Tibial nerve (tissue), 4 donors: ENCODE results near the gene KRT16.

ENCODE experiments used
- CTCF ChIP-seq, 5 experiments: fragments of 200-600 bp in 3 of 5; fragments of 450-650 bp in 2 of 5; sonication (generic) in 3 of 5; IDR thresholded peaks; one replicate each; pipeline ENCODE4 v1.5.1; 2016 to 2019; ENCODE audit warnings: antibody characterized with exemption in 5 of 5, mild to moderate bottlenecking in 3 of 5, moderate library complexity in 2 of 5
- EP300 ChIP-seq, 2 donors: sonication (generic); formaldehyde crosslinking; IDR thresholded peaks; one replicate each; pipeline ENCODE4 v1.6.1; 2017; ENCODE audit warnings: antibody characterized with exemption in 2 of 2, mild to moderate bottlenecking in 1 of 2

- TF ChIP-seq EP300 (IDR thresholded peaks at IDR 0.05) = no peak
- TF ChIP-seq CTCF (IDR thresholded peaks at IDR 0.05) = no peak
Measured at GRCh38 chr17:41614098-41614497, 1.5 kb upstream of the KRT16 start.
